ENCODE measurements around the gene CNR2.
"Not testable (repeated sequence)": the region's sequence is repeated elsewhere in the genome, so short reads cannot be mapped to it uniquely, and the experiment has no call there.

CNR2 gene

GRCh38 chr1:23908453-23909341 is 4.5 kb downstream of the CNR2 start:
- H3K4me3 ChIP-seq (ENCODE audit: low read length): no peak overlapping the region
- TF ChIP-seq, protein P1, sequence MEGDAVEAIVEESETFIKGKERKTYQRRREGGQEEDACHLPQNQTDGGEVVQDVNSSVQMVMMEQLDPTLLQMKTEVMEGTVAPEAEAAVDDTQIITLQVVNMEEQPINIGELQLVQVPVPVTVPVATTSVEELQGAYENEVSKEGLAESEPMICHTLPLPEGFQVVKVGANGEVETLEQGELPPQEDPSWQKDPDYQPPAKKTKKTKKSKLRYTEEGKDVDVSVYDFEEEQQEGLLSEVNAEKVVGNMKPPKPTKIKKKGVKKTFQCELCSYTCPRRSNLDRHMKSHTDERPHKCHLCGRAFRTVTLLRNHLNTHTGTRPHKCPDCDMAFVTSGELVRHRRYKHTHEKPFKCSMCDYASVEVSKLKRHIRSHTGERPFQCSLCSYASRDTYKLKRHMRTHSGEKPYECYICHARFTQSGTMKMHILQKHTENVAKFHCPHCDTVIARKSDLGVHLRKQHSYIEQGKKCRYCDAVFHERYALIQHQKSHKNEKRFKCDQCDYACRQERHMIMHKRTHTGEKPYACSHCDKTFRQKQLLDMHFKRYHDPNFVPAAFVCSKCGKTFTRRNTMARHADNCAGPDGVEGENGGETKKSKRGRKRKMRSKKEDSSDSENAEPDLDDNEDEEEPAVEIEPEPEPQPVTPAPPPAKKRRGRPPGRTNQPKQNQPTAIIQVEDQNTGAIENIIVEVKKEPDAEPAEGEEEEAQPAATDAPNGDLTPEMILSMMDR (IDR thresholded peaks at IDR 0.05; ENCODE audit: insufficient read depth, low read depth, low read length, missing control alignments): no peak
- no peak for DNase-seq (ENCODE audit: low read depth)

DNA sequence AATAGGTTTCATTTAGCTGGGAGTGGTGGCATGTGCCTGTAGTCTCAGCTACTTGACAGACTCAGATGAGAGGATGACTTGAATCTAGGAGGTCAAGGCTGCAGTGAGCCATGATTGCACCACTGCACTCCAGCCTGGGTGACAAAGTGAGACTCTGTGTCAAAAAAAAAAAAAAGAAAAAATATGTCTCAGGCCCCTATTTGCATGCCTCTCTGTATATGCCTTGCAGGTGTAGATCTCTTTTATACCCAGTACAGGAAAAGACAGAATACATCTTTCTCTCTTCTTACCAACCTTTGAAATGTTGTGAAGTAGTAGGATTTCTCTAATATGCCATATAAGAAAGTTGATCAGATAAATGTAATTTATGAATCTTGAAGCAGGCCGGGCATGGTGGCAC is 6.4 kb downstream of the CNR2 start:
- H3K4me3 ChIP-seq (ENCODE audit: low read length): no peak overlapping the region
- TF ChIP-seq, protein P1 (IDR thresholded peaks at IDR 0.05; ENCODE audit: insufficient read depth, low read depth, low read length, missing control alignments): no peak
- DNase-seq (ENCODE audit: low read depth): no peak

- TF ChIP-seq, protein P1 (IDR thresholded peaks at IDR 0.05; ENCODE audit: insufficient read depth, low read depth, low read length, missing control alignments): no peak
- DNase-seq (ENCODE audit: low read depth): no peak
- no peak overlapping the region for H3K4me3 ChIP-seq (ENCODE audit: low read length)
Observed at GRCh38 chr1:23905461-23906025, 7.6 kb downstream of the CNR2 start.

GRCh38 chr1:23904748-23905357 is 8.3 kb downstream of the CNR2 start:
- DNase-seq (ENCODE audit: low read depth): peak; percentile 81
- TF ChIP-seq, protein P1 (IDR thresholded peaks at IDR 0.05; ENCODE audit: insufficient read depth, low read depth, low read length, missing control alignments): no peak
- no peak overlapping the region for H3K4me3 ChIP-seq (ENCODE audit: low read length)

DNA sequence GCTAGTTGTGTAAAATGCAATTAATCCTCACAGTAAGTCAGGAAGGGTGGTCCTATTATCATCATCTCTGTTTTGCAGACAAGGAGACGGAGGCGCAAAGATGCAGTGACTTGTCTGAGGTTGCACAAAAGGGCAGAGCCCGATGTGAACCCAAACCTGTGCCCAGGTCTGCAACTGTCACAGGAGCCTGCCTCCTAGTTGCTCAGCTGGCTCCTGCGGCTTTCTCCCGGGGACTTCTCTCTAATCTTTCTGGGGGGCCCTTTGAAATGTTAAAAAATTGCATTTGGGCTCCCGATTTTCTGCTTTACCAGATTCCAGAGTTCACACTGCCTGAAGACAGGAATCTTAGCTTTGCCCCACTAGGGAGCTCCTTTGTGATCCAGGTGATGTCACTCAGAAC is 9.4 kb downstream of the CNR2 start:
- DNase-seq (ENCODE audit: low read depth): no peak
- TF ChIP-seq, protein P1 (IDR thresholded peaks at IDR 0.05; ENCODE audit: insufficient read depth, low read depth, low read length, missing control alignments): no peak
- H3K4me3 ChIP-seq (ENCODE audit: low read length): no peak overlapping the region

DNA sequence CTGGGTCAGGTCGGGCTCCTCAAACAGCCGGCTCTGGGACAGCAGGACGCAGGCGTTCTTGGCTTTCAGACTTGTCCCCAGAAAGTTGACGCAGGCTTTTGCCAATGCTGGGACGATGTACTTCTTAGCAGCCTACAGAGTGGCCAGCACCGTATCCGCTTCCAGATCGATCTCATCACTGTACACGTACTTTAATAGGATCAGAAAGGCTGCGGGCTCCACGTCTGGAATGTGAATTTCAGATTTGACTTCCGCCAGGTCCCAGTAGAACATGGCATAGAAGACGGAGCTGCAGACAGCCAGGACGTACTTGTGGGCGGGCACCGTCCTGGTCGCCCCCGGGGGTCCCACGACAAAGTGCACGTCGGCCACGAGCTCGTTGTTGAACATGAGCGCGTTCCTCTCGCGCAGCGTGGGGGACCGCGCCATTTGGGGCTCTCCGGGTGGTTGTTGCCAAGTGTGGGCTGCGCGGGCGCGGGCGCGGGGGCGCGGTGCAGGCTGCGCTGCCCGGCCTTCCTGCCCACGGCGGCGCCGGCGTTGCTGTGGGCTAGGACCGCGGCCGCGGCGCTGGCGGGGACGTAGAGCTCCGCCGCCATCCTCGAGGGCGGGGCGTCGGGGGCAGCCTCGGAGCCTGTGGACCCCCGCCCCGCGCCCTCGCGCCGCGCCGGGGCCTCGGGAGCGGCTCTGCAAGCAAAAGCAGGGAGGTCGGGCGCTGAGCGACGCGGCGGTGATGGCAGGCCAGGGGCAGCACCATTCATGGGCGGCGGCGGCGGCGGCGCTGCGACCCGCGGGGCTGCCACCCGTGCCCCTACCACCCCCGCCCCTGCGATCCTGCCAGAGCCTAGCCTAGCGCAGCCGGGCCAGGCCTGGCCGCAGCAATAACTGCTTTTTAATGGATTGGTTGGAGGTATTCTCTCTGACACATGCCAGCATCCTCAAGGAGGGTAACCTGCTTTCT is 10.6 kb downstream of the CNR2 start:
- TF ChIP-seq, protein P1 (IDR thresholded peaks at IDR 0.05; ENCODE audit: insufficient read depth, low read depth, low read length, missing control alignments): no peak
- no peak overlapping the region for H3K4me3 ChIP-seq (ENCODE audit: low read length)
- DNase-seq (ENCODE audit: low read depth): no peak

DNA sequence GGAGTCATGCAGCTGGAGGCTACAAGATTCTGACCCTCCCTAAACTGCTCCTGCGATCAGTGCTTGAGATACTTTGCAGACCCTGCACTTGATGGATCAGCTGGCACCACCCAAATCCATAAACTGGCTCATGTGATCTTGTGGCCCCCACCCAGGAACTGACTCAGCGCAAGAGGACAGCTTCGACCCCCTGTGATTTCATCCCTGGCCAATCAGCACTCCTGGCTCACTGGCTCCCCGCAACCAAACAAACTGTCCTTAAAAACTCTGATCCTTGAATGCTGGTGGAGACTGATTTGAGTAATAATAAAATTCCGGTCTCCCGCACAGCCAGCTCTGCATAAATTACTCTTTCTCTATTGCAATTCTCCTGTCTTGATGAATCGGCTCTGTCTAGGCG is 13.1 kb downstream of the CNR2 start:
- not testable (repeated sequence) for H3K4me3 ChIP-seq (ENCODE audit: low read length); DNase-seq (ENCODE audit: low read depth)
